Stimulated activated naive CD8-positive, alpha-beta T cell treated with anti-CD3 and anti-CD28 coated beads, Interleukin-15, amount 100 ng/mL, for 72 hours (primary cell): ENCODE results near the gene MGMT.
A peak's percentile ranks its signal among the peaks of the same experiment; 100 is the strongest.

ENCODE experiments used
- ATAC-seq: fragments of 150-1000 bp; cut with Tn5 transposase; 2 replicates; pipeline ENCODE4 v1.10.0; 2021; ENCODE audit warnings: mild to moderate bottlenecking, moderate library complexity
- DNase-seq, 2 donors: peaks; one replicate each; pipeline ENCODE4 v3.0.0; 2021 to 2022
- H3K27ac Mint-ChIP-seq, 2 donors: one replicate each; pipeline ENCODE4 v1.8.0; 2022; ENCODE audit warnings: mild to moderate bottlenecking in 2 of 2, mixed read lengths in 2 of 2, moderate library complexity in 2 of 2
- H3K27me3 Mint-ChIP-seq: one replicate; pipeline ENCODE4 v1.8.0; 2022; ENCODE audit warnings: mixed read lengths
- H3K4me1 Mint-ChIP-seq: one replicate; pipeline ENCODE4 v1.8.0; 2022; ENCODE audit warnings: mild to moderate bottlenecking, mixed read lengths
- H3K4me3 Mint-ChIP-seq, 2 donors: one replicate each; pipeline ENCODE4 v1.8.0; 2022; ENCODE audit warnings: mild to moderate bottlenecking in 2 of 2, mixed read lengths in 2 of 2, moderate library complexity in 1 of 2
- H3K9me3 Mint-ChIP-seq, 2 donors: one replicate each; pipeline ENCODE4 v1.8.0; 2022; ENCODE audit warnings: mixed read lengths in 2 of 2

The MGMT gene

DNA sequence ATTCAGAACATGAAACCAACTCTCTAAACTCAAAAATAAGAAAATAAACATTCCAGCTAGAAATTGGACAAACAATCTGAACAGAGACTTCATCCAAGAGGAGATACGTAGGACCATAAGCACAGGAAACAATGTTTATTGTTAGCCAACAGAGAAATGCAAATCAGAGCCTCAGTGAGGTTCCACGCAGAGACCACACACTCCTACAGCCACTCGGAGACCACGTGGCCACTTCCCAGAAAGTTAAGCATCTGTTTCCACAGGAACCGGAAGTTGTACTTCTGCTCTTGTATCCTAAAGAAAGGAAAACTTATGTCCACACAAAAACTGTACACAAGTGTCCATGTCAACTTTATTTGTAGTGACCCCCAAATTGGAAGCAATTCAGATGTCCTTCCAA lies 214.8 kb downstream of the MGMT start:
- no peak overlapping the region for H3K27ac Mint-ChIP-seq
- H3K4me3 Mint-ChIP-seq: no peak overlapping the region
- DNase-seq (no peak), ATAC-seq (no peak)
- no peaks in the 10 kb centered on the region for H3K27me3 Mint-ChIP-seq
- H3K4me1 Mint-ChIP-seq: no peaks in the 10 kb centered on the region
- H3K9me3 Mint-ChIP-seq: peaks cover 0 to 23% of the 10 kb centered on the region in 2 donors

DNA sequence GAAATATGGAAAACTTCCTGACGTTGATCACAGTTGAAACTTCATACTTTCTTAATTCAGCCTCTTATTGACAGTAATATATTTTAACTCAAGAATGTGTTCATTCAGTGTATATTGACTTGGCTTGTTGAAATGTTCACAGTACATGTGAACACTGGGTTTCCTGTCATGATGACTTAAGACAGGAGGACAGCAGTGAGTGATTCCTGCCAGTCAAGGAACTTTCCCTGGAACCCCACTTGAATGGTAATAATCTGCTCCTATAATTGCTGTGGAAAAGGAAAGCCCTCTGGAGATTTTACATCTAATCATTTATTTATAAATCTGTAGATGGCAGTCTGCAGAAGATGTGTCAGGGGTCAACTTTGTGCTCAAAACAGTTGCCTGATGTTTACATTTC lies 216.5 kb downstream of the MGMT start:
- no peaks in the 10 kb centered on the region for H3K4me1 Mint-ChIP-seq
- no peak for DNase-seq
- no peak overlapping the region for H3K4me3 Mint-ChIP-seq
- no peak overlapping the region for H3K27ac Mint-ChIP-seq
- peaks cover 0 to 17% of the 10 kb centered on the region in 2 donors for H3K9me3 Mint-ChIP-seq
- ATAC-seq: no peak
- no peaks in the 10 kb centered on the region for H3K27me3 Mint-ChIP-seq

DNA sequence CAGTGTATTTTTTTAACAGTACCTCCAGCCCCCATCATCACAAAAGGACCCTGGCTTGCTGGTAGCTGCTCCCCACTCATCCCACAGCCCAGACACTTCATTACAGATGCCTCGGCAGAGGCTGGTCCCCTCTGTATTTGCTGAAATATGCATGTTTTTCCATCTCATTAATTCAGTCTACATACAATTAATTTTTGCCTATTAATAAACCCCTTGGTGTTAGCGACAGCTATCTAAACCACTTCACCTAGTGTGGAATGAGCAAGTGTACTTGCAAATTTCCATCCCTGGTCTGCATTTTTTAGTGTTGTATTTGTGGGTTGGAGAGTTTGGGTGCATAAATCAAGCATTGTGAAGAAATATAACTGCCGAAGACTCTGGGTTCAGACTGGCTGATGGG lies 216.9 kb downstream of the MGMT start:
- Mint-ChIP-seq H3K4me1 (no peaks in the 10 kb centered on the region), H3K27me3 (no peaks in the 10 kb centered on the region), H3K4me3 (no peak overlapping the region), H3K9me3 (peaks cover 0 to 17% of the 10 kb centered on the region in 2 donors), H3K27ac (no peak overlapping the region)
- ATAC-seq (no peak), DNase-seq (no peak)

GRCh38 chr10:129685271-129685670 lies 218.2 kb downstream of the MGMT start:
- H3K27me3 Mint-ChIP-seq: no peaks in the 10 kb centered on the region

GRCh38 chr10:129689671-129690071 lies 222.6 kb downstream of the MGMT start:
- no peak overlapping the region for H3K4me3 Mint-ChIP-seq
- DNase-seq: no peak

More at GRCh38 chr10:129685271-129685670, 218.2 kb downstream of the MGMT start:
- H3K27ac Mint-ChIP-seq: no peak overlapping the region
- no peaks in the 10 kb centered on the region for H3K4me1 Mint-ChIP-seq
- peaks cover 0 to 10% of the 10 kb centered on the region in 2 donors for H3K9me3 Mint-ChIP-seq
- no peak for DNase-seq
- ATAC-seq: no peak
- H3K4me3 Mint-ChIP-seq: no peak overlapping the region

DNA sequence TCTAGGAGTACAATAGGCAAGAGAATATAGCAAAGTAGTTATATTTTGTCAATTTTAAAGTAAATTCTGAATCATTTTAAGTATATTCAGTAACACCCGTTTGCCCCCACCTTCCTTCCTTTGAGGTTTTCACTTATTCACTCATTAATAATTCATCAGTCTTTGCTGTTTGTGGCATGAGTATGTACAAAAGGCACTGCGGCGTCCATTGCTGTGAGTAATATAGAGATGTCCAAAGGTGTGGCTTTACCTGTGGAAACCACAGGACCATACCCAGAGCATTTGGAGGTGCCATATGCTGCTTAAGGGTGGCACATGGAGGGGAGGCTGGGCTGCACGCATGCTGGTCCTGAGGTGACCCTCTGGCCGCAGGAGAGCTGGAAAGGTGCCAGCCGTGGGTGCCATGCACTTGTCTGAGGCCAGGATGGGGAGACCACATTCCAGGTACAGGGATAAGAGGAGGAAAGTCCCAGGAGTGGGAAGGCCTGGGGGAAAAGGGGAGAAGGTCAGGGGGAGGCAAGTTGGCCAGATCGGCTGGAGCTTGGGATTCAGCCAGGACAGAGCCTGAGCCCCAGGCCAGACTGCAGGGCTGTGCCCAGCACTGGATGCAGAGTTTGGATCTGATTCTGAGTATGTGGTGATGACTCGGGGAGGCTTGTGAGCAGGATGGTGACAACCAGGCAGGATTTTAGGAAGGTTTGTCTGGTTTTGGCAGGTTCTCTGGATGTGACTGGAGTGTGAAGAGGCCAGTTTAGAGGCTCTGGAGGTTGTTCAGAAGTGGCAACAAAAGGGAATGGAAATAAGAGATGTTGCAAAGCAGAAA lies 223.4 kb downstream of the MGMT start:
- H3K27me3 Mint-ChIP-seq: no peaks in the 10 kb centered on the region
- ATAC-seq: no peak
- H3K27ac Mint-ChIP-seq: peak overlapping the region; percentile 13 to 31
- no peaks in the 10 kb centered on the region for H3K4me1 Mint-ChIP-seq
- H3K9me3 Mint-ChIP-seq: no peaks in the 10 kb centered on the region
- DNase-seq: no peak
- H3K4me3 Mint-ChIP-seq: no peak overlapping the region

More at GRCh38 chr10:129689671-129690071, 222.6 kb downstream of the MGMT start:
- Mint-ChIP-seq H3K27ac (no peak overlapping the region), H3K4me1 (no peaks in the 10 kb centered on the region), H3K27me3 (no peaks in the 10 kb centered on the region), H3K9me3 (no peaks in the 10 kb centered on the region)
- no peak for ATAC-seq

DNA sequence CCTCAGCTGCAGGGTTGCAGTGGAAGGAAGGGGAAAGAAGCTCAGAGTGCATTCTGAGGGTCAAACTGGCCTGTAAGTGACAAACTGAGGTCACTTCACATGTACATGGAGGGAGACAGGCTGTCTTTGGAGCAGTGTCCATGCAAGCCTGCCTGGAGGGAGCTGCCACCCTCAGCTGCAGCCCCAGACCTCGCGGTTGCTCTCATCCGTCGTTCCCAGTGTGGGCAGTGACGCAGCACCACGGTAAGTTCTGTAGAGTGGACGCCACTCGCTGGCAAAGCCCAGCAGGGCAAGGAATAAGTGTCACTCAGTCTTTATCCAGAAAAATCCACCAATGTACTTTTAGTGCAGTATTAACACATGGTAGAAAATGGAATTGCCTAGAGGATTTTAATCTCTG lies 225.7 kb downstream of the MGMT start:
- peaks cover 0 to 7% of the 10 kb centered on the region in 2 donors for H3K9me3 Mint-ChIP-seq
- no peak overlapping the region for H3K4me3 Mint-ChIP-seq
- no peaks in the 10 kb centered on the region for H3K4me1 Mint-ChIP-seq
- ATAC-seq (no peak), DNase-seq (no peak)
- no peaks in the 10 kb centered on the region for H3K27me3 Mint-ChIP-seq
- H3K27ac Mint-ChIP-seq: no peak overlapping the region

DNA sequence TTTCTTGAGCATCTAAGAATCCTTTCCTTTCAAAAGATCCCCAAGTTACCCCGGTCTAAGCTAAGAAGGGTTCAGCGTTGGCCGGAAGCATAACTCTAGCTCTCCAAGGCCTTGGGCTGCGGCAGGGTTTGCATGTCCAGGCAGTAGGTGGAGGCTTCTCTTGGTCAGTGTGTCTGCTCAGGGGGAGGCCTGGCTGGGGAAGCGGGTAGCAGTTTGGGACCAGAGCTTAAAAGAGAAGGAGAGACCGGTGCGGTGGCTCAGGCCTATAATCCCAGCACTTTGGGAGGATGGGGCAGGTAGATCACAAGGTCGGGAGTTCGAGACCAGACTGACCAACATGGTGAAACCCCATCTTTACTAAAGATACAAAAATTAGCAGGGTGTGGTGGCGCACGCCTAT lies 226.3 kb downstream of the MGMT start:
- DNase-seq: no peak
- Mint-ChIP-seq H3K9me3 (peaks cover 0 to 7% of the 10 kb centered on the region in 2 donors), H3K27ac (no peak overlapping the region), H3K4me1 (no peaks in the 10 kb centered on the region), H3K27me3 (no peaks in the 10 kb centered on the region), H3K4me3 (no peak overlapping the region)
- no peak for ATAC-seq

- peaks cover 0 to 7% of the 10 kb centered on the region in 2 donors for H3K9me3 Mint-ChIP-seq
- ATAC-seq: no peak
- DNase-seq: no peak
- no peak overlapping the region for H3K4me3 Mint-ChIP-seq
- H3K4me1 Mint-ChIP-seq: no peaks in the 10 kb centered on the region
- no peaks in the 10 kb centered on the region for H3K27me3 Mint-ChIP-seq
- H3K27ac Mint-ChIP-seq: no peak overlapping the region
Observed at GRCh38 chr10:129694184-129694583, 227.1 kb downstream of the MGMT start.

DNA sequence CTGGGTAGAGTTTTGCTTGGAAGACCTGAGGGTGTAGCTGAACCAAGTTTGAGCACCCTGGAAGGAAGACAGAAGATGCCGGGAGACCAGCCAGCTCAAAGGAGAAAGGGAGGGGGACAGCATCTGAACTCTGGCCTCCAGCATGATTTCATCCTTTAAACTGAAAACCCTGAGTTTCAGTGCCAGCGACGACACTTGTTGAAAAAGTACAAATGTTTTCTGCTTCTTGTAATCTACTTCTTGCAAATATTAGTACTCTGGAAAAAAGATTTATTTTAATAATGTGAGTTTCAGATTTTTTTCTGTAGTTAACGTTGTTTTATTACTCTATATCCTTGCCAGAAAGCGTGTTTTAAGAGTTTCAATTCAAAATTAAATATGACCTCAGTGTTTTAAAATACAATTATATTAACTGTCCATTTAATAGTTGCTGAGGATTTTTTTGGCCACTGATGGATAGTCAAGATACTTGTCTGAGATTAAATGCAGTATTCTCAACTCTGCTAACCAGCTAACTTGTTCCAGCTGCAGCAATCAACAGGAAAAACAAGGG lies 227.7 kb downstream of the MGMT start:
- H3K4me1 Mint-ChIP-seq: no peaks in the 10 kb centered on the region
- no peak overlapping the region for H3K4me3 Mint-ChIP-seq
- ATAC-seq (no peak), DNase-seq (no peak)
- no peaks in the 10 kb centered on the region for H3K27me3 Mint-ChIP-seq
- H3K27ac Mint-ChIP-seq: no peak overlapping the region
- H3K9me3 Mint-ChIP-seq: peaks cover 0 to 7% of the 10 kb centered on the region in 2 donors

DNA sequence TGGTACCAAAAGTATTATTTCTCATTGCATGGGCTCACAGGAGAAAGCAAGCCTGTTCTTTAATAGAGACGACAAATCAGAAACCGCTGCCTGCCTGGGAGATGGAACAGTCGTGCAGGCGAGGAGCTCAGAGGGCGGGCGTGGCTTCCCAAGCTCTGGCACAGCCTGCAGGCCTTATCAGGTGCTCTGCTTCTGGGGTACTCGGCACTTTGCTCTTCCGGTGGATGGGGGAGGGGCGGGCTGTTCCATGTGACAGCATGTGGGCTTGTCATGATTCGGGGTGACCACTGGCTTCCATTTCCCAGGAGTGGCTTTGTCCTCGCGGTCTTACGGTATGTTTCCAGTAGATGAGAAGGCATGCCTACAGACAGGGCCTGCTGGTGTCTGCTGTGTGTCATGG lies 228.6 kb downstream of the MGMT start:
- Mint-ChIP-seq H3K27me3 (no peaks in the 10 kb centered on the region), H3K27ac (no peak overlapping the region), H3K4me3 (no peak overlapping the region), H3K9me3 (peaks cover 0 to 7% of the 10 kb centered on the region in 2 donors), H3K4me1 (no peaks in the 10 kb centered on the region)
- DNase-seq (no peak), ATAC-seq (no peak)

DNA sequence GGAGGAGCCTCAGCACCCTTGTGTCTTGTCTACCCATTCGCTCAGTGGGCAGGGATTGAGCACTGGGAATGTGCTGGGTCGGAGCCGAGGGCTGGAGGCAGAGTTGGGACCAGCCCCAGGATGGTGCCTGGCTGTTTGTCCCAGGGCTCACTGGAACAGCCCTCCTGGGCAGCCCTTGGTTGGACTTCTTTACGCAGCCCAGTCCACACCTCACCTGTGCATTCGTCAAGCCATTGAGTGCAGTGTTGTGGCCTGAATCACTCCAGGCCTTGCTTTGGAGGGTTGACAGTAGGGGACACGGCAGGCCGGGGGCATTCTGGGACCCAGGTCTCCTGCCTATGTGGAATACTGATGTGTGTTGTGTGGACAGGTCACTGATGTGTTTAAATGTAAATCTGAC lies 229.6 kb downstream of the MGMT start:
- no peaks in the 10 kb centered on the region for H3K27me3 Mint-ChIP-seq
- ATAC-seq: no peak
- DNase-seq: no peak
- H3K4me1 Mint-ChIP-seq: no peaks in the 10 kb centered on the region
- H3K9me3 Mint-ChIP-seq: peaks cover 0 to 7% of the 10 kb centered on the region in 2 donors
- no peak overlapping the region for H3K27ac Mint-ChIP-seq
- no peak overlapping the region for H3K4me3 Mint-ChIP-seq

GRCh38 chr10:129697463-129698247 lies 230.6 kb downstream of the MGMT start:
- no peak overlapping the region for H3K27ac Mint-ChIP-seq

GRCh38 chr10:129699722-129700340 lies 232.8 kb downstream of the MGMT start:
- H3K9me3 Mint-ChIP-seq: peaks cover 0 to 7% of the 10 kb centered on the region in 2 donors
- no peak overlapping the region for H3K27ac Mint-ChIP-seq
- no peak overlapping the region for H3K4me3 Mint-ChIP-seq
- H3K27me3 Mint-ChIP-seq: no peaks in the 10 kb centered on the region
- ATAC-seq: no peak
- no peak for DNase-seq
- peaks cover 7% of the 10 kb centered on the region for H3K4me1 Mint-ChIP-seq

More at GRCh38 chr10:129697463-129698247, 230.6 kb downstream of the MGMT start:
- Mint-ChIP-seq H3K4me3 (no peak overlapping the region), H3K4me1 (no peaks in the 10 kb centered on the region), H3K27me3 (no peaks in the 10 kb centered on the region), H3K9me3 (peaks cover 0 to 7% of the 10 kb centered on the region in 2 donors)
- DNase-seq (no peak), ATAC-seq (no peak)

DNA sequence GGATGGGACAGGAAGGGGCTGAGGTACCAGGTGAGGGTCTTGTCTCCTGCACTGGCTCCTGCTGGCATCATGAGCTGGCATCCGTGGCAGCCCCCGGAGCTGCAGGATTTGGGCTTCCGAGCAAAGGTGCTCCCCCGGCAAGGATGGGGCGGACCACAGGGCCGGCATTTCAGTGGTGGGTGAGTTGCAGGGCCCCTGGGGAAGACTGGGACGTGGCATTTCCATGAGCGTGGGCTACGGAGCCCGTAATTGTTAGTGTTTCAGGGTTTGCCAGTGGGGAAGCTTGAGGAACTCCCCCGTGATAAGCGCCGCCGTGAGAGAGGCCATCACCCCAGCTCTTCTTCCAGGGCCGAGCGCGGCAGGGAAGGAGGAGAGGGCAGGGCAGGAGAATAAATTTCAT lies 235.6 kb downstream of the MGMT start:
- ATAC-seq: no peak
- Mint-ChIP-seq H3K4me1 (peaks cover 7% of the 10 kb centered on the region), H3K27me3 (no peaks in the 10 kb centered on the region), H3K9me3 (no peaks in the 10 kb centered on the region), H3K4me3 (no peak overlapping the region), H3K27ac (no peak overlapping the region)
- DNase-seq: no peak
